ENCODE measurements around the gene FUBP1. TPM values are rescaled to one million over a fixed set of nuclear protein-coding genes. Genes with fewer than 3 reads are reported as not detected.

Gene FUBP1
- total and polyA plus RNA-seq, 10 donors, result 52.5 to 196 (median 157) TPM

GRCh38 chr1:77948841-77949424, 29.9 kb downstream of the FUBP1 start:
- H3K27ac ChIP-seq, result no peak overlapping the region
- no peaks in the 10 kb centered on the region for H3K9me3 ChIP-seq
- H3K4me3 ChIP-seq, result no peak overlapping the region
- H3K4me1 ChIP-seq, result peaks cover 12 to 57% (median 38%) of the 10 kb centered on the region in 6 donors
- TF ChIP-seq POLR2AphosphoS5 (IDR thresholded peaks at IDR 0.05) (peak in 1 of 3 donors; percentile 7), POLR2A (IDR thresholded peaks at IDR 0.05) (no peak)
- TF ChIP-seq, protein P1, sequence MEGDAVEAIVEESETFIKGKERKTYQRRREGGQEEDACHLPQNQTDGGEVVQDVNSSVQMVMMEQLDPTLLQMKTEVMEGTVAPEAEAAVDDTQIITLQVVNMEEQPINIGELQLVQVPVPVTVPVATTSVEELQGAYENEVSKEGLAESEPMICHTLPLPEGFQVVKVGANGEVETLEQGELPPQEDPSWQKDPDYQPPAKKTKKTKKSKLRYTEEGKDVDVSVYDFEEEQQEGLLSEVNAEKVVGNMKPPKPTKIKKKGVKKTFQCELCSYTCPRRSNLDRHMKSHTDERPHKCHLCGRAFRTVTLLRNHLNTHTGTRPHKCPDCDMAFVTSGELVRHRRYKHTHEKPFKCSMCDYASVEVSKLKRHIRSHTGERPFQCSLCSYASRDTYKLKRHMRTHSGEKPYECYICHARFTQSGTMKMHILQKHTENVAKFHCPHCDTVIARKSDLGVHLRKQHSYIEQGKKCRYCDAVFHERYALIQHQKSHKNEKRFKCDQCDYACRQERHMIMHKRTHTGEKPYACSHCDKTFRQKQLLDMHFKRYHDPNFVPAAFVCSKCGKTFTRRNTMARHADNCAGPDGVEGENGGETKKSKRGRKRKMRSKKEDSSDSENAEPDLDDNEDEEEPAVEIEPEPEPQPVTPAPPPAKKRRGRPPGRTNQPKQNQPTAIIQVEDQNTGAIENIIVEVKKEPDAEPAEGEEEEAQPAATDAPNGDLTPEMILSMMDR (IDR thresholded peaks at IDR 0.05 in 8 of 11, conservative IDR thresholded peaks at IDR 0.05 in 3 of 11), result no peak
- H3K36me3 ChIP-seq, result peaks cover 0 to 100% (median 58%) of the 10 kb centered on the region in 6 donors
- WGBS, 5 donors, result 46 to 58% (median 50%) methylated on average over 2 of the region's 2 CpGs
- H3K27me3 ChIP-seq (replicated peaks in 1 of 7), result no peaks in the 10 kb centered on the region
- DNase-seq, result no peak
- intact Hi-C loops (cut with DNase I; ENCODE audit: low total_unique reads), result no loop called here

- peaks cover 0 to 32% (median 20%) of the 10 kb centered on the region in 6 donors for H3K4me1 ChIP-seq
- DNase-seq, result no peak
- no peak overlapping the region for H3K27ac ChIP-seq
- H3K9me3 ChIP-seq, result no peaks in the 10 kb centered on the region
- H3K27me3 ChIP-seq (replicated peaks in 1 of 7), result no peaks in the 10 kb centered on the region
- 93 to 99% (median 95%) methylated on average over 2 of the region's 2 CpGs for WGBS, 5 donors
- no peak overlapping the region for H3K4me3 ChIP-seq
- peaks cover 0 to 97% (median 47%) of the 10 kb centered on the region in 6 donors for H3K36me3 ChIP-seq
- no peak for TF ChIP-seq POLR2A (IDR thresholded peaks at IDR 0.05)
- TF ChIP-seq, protein P1 (IDR thresholded peaks at IDR 0.05 in 8 of 11, conservative IDR thresholded peaks at IDR 0.05 in 3 of 11), result no peak
- TF ChIP-seq POLR2AphosphoS5 (IDR thresholded peaks at IDR 0.05), result no peak
- intact Hi-C loops (cut with DNase I; ENCODE audit: low total_unique reads), result no loop called here
Observed at GRCh38 chr1:77945345-77945744, 33.5 kb downstream of the FUBP1 start.

- no peaks in the 10 kb centered on the region for H3K27me3 ChIP-seq (replicated peaks in 1 of 7)
- H3K4me1 ChIP-seq, result peaks cover 0 to 4% (median 0%) of the 10 kb centered on the region in 6 donors
- TF ChIP-seq, protein P1 (IDR thresholded peaks at IDR 0.05 in 8 of 11, conservative IDR thresholded peaks at IDR 0.05 in 3 of 11), result no peak
- no peak overlapping the region for H3K4me3 ChIP-seq
- intact Hi-C loops (cut with DNase I; ENCODE audit: low total_unique reads), result no loop called here
- no peak for DNase-seq
- WGBS, 5 donors, result 95 to 99% (median 96%) methylated on average over 4 of the region's 4 CpGs
- peaks cover 0 to 3% (median 0%) of the 10 kb centered on the region in 8 donors for H3K9me3 ChIP-seq
- H3K36me3 ChIP-seq, result peaks cover 0 to 69% (median 38%) of the 10 kb centered on the region in 6 donors
- no peak overlapping the region for H3K27ac ChIP-seq
Observed at GRCh38 chr1:77942400-77943140, 36.3 kb downstream of the FUBP1 start.

DNA sequence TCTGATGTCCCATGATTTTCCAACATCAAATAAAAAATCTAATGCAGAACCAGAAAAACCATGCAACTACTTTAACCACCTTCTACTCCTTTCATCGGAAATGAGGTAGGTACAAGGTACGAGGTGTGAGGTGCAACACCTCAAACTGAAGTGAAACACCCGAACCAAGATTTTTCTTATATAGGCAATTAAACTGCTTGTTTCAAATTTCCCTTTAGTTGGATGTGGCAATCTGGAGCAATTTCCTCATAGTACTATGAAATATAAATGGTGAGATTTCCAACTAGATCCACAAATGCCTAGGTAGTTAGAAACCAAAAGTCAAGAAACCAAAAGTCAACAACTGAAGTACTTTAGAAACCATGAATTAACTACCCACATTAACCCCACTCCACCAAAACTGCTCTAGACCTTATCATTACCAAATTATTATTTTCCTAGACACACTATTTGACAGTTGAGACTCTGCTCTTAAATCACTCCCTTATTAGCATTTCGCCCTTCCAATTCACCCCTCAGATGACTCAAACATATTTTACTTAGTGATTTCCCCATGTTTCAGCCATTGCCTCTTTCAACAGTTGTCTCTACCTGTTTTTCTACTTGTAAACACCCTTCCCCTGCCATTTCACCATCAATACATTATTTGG, 37.8 kb downstream of the FUBP1 start:
- Histone ChIP-seq H3K36me3 (peaks cover 0 to 54% (median 27%) of the 10 kb centered on the region in 6 donors), H3K9me3 (peaks cover 0 to 3% (median 0%) of the 10 kb centered on the region in 8 donors), H3K27ac (no peak overlapping the region), H3K27me3 (replicated peaks in 1 of 7) (no peaks in the 10 kb centered on the region), H3K4me3 (no peak overlapping the region), H3K4me1 (no peaks in the 10 kb centered on the region)
- intact Hi-C loops (cut with DNase I; ENCODE audit: low total_unique reads), result no loop called here
- TF ChIP-seq POLR2A (IDR thresholded peaks at IDR 0.05) (no peak), POLR2AphosphoS5 (IDR thresholded peaks at IDR 0.05) (no peak)
- TF ChIP-seq, protein P1 (IDR thresholded peaks at IDR 0.05 in 8 of 11, conservative IDR thresholded peaks at IDR 0.05 in 3 of 11), result no peak
- DNase-seq, result no peak
- WGBS, 5 donors, result 82 to 94% (median 90%) methylated on average over 4 of the region's 4 CpGs

All from spleen (tissue), 11 donors.